Heart left ventricle (tissue), 13 donors: Measurements from ENCODE around the gene URM1.

Experiments
- POLR2A ChIP-seq, 2 donors: fragments of 450-650 bp; IDR thresholded peaks; one replicate each; pipeline ENCODE4 v1.6.1; 2017; ENCODE audit warnings: antibody characterized with exemption in 2 of 2, mild to moderate bottlenecking in 2 of 2, moderate library complexity in 2 of 2
- TF ChIP-seq, protein P1 (sequence below), 12 donors: fragments of 200-600 bp; sonication (generic) in 4 of 12; IDR thresholded peaks; one replicate each; pipeline versions ENCODE4 v1.5.0 to v1.8.0; 2018 to 2022; ENCODE audit warnings: antibody characterized with exemption in 12 of 12, mild to moderate bottlenecking in 5 of 12
- donor health status: ischemic (EF 13 %, LVEDD 7.1; RV severe dilation, severe dysfunction).
- donor health status: DM: no; HTN: yes; CAD: no.
- donor health status: DM: no; HTN: no; CAD: no.
- donor health status: ischemic (EF 25% LVEDD 6.9; RV normal size, moderate dysfunction).
- donor health status: ischemic (EF 25% LVEDD 5.7; RV mildly dilated, moderate dysfunction).
- donor health status: ischemic (EF 35%, LVEDD 5.7; RV mildly dilated, moderate dysfunction).
- donor health status: nonischemic (EF 11% LVEDD 7.7; RV severe dilation, severe dysfunction).
- donor health status: DM: yes; HTN: yes; CAD: no.
- donor health status: PGD.
- donor health status: ischemic (EF 29% LVEDD 5.4; RV normal size, mild dysfunction).
- donor health status: nonischemic (EF 23%, LVEDD 6.1; RV moderate dilation, normal function).

- TF ChIP-seq, protein P1, sequence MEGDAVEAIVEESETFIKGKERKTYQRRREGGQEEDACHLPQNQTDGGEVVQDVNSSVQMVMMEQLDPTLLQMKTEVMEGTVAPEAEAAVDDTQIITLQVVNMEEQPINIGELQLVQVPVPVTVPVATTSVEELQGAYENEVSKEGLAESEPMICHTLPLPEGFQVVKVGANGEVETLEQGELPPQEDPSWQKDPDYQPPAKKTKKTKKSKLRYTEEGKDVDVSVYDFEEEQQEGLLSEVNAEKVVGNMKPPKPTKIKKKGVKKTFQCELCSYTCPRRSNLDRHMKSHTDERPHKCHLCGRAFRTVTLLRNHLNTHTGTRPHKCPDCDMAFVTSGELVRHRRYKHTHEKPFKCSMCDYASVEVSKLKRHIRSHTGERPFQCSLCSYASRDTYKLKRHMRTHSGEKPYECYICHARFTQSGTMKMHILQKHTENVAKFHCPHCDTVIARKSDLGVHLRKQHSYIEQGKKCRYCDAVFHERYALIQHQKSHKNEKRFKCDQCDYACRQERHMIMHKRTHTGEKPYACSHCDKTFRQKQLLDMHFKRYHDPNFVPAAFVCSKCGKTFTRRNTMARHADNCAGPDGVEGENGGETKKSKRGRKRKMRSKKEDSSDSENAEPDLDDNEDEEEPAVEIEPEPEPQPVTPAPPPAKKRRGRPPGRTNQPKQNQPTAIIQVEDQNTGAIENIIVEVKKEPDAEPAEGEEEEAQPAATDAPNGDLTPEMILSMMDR (IDR thresholded peaks at IDR 0.05): no peak
- TF ChIP-seq POLR2A (IDR thresholded peaks at IDR 0.05): no peak
These were observed 20.8 kb downstream of the URM1 start for GRCh38 chr9:128391956-128392301.
